Upper lobe of left lung (tissue), 6 donors: ENCODE data around the gene GLO1. TPM values are rescaled to one million over a fixed set of nuclear protein-coding genes. Genes with fewer than 3 reads are reported as not detected.
"Not testable (repeated sequence)": the region's sequence is repeated elsewhere in the genome, so short reads cannot be mapped to it uniquely, and the experiment has no call there.

Experiments used
- ATAC-seq, 2 donors: fragments of 200-7000 bp; cut with Tn5 transposase; one replicate each; pipeline ENCODE4 v1.9.1; 2022; ENCODE audit warnings: mild to moderate bottlenecking in 2 of 2, moderate library complexity in 2 of 2; ENCODE audit not compliant: low FRiP score in 2 of 2
- DNase-seq, 2 donors: peaks; one replicate each; pipeline ENCODE4 v3.0.0-alpha.2; 2019 to 2020
- H3K27ac ChIP-seq, 4 donors: fragments of 200-600 bp; sonication (generic); one replicate each; pipeline ENCODE4 v1.5.1; 2016 to 2019
- H3K27me3 ChIP-seq, 4 donors: fragments of 200-600 bp; sonication (generic); one replicate each; pipeline ENCODE4 v1.5.1; 2017 to 2019
- H3K36me3 ChIP-seq, 4 donors: fragments of 200-600 bp; sonication (generic); one replicate each; pipeline ENCODE4 v1.5.1; 2016 to 2019
- H3K4me1 ChIP-seq, 4 donors: fragments of 200-600 bp; sonication (generic); one replicate each; pipeline ENCODE4 v1.5.1; 2018 to 2019
- H3K4me3 ChIP-seq, 4 donors: fragments of 200-600 bp; sonication (generic); one replicate each; pipeline ENCODE4 v1.5.1; 2017 to 2019; ENCODE audit warnings: mild to moderate bottlenecking in 2 of 4, moderate library complexity in 1 of 4
- H3K9me3 ChIP-seq, 4 donors: fragments of 200-600 bp; sonication (generic); one replicate each; pipeline ENCODE4 v1.5.1; 2018 to 2019
- CTCF ChIP-seq, 6 experiments: fragments of 450-650 bp in 4 of 6; fragments of 200-600 bp in 2 of 6; sonication (generic) in 2 of 6; IDR thresholded peaks; one replicate each; pipeline ENCODE4 v1.5.1; 2016 to 2019; ENCODE audit warnings: antibody characterized with exemption in 6 of 6
- EP300 ChIP-seq, 4 donors: sonication (generic); formaldehyde crosslinking; IDR thresholded peaks; one replicate each; pipeline ENCODE4 v1.5.1; 2017; ENCODE audit warnings: antibody characterized with exemption in 4 of 4, control low read depth in 2 of 4
- POLR2A ChIP-seq, 4 donors: fragments of 450-650 bp; IDR thresholded peaks; one replicate each; pipeline ENCODE4 v1.5.1; 2016 to 2017; ENCODE audit warnings: antibody characterized with exemption in 4 of 4, mild to moderate bottlenecking in 2 of 4
- POLR2AphosphoS5 ChIP-seq, 2 donors: sonication (generic); formaldehyde crosslinking; IDR thresholded peaks; one replicate each; pipeline ENCODE4 v1.5.1; 2017; ENCODE audit warnings: antibody characterized with exemption in 2 of 2
- WGBS, 2 donors: methylation state at CpG; one replicate each; pipeline ENCODE4 v1.1.5; 2017 to 2018; 5-methylcytosine and 5-hydroxymethylcytosine counted together
- total RNA-seq, 6 donors: library from RNA; depleted of rRNA in 4 of 6; stranded (reverse); fragments of >200 nt in 4 of 6; gene quantifications; one replicate each; pipeline versions ENCODE4 v1.1.0 to v1.2.1, GENCODE V29; 2016 to 2021
- donor health status: DM: no; HTN: no; CAD: no; lungs with moderate emphysema.
- donor health status: DM: no; HTN: yes; CAD: no; lungs with severe emphysema.

Gene GLO1
- total RNA-seq, 6 donors from 2014 or later = 25.1 to 111 (median 74.6) TPM

GRCh38 chr6:38703949-38704590, 1.1 kb upstream of the GLO1 start:
- Histone ChIP-seq H3K9me3 (peaks cover 0 to 10% (median under 1%) of the 10 kb centered on the region in 4 donors), H3K4me1 (peaks cover 3 to 11% (median 9%) of the 10 kb centered on the region in 4 donors), H3K4me3 (no peak overlapping the region), H3K36me3 (peaks cover 0 to 3% (median 0%) of the 10 kb centered on the region in 4 donors), H3K27ac (no peak overlapping the region), H3K27me3 (no peaks in the 10 kb centered on the region)
- DNase-seq = no peak
- WGBS, 2 donors = 82 to 87% methylated on average over 5 of the region's 5 CpGs
- no peak for TF ChIP-seq CTCF (IDR thresholded peaks at IDR 0.05)
- no peak for TF ChIP-seq POLR2AphosphoS5 (IDR thresholded peaks at IDR 0.05)
- TF ChIP-seq POLR2A (IDR thresholded peaks at IDR 0.05) = no peak
- TF ChIP-seq EP300 (IDR thresholded peaks at IDR 0.05) = no peak
- ATAC-seq = no peak

- DNase-seq (no peak), ATAC-seq (no peak)
- peak overlapping the region in 1 of 4 donors; percentile 91 for H3K4me3 ChIP-seq
- no peaks in the 10 kb centered on the region for H3K27me3 ChIP-seq
- H3K27ac ChIP-seq = no peak overlapping the region
- WGBS, 2 donors = 89 to 97% methylated on average over 3 of the region's 3 CpGs
- peaks cover 3 to 11% (median 8%) of the 10 kb centered on the region in 4 donors for H3K4me1 ChIP-seq
- TF ChIP-seq EP300 (IDR thresholded peaks at IDR 0.05) (no peak), CTCF (IDR thresholded peaks at IDR 0.05) (no peak), POLR2AphosphoS5 (IDR thresholded peaks at IDR 0.05) (no peak), POLR2A (IDR thresholded peaks at IDR 0.05) (no peak)
- peaks cover 0 to 10% (median under 1%) of the 10 kb centered on the region in 4 donors for H3K9me3 ChIP-seq
- H3K36me3 ChIP-seq = peaks cover 0 to 3% (median 0%) of the 10 kb centered on the region in 4 donors
Measured at GRCh38 chr6:38701551-38701950, 1.4 kb downstream of the GLO1 start.

- 93 to 95% methylated on average over 3 of the region's 3 CpGs for WGBS, 2 donors
- H3K27me3 ChIP-seq, ATAC-seq, H3K27ac ChIP-seq, DNase-seq, H3K4me3 ChIP-seq, H3K9me3 ChIP-seq, H3K36me3 ChIP-seq: not testable (repeated sequence)
- peaks cover 3 to 11% (median 8%) of the 10 kb centered on the region in 4 donors for H3K4me1 ChIP-seq
Measured at GRCh38 chr6:38699702-38700101, 3.2 kb downstream of the GLO1 start.

- 87 to 92% methylated on average over 3 of the region's 3 CpGs for WGBS, 2 donors
- Histone ChIP-seq H3K4me1 (peaks cover 3 to 7% (median 4%) of the 10 kb centered on the region in 4 donors), H3K9me3 (peaks cover 0 to 10% (median under 1%) of the 10 kb centered on the region in 4 donors), H3K27ac (no peak overlapping the region), H3K36me3 (peaks cover 0 to 3% (median 0%) of the 10 kb centered on the region in 4 donors), H3K27me3 (no peaks in the 10 kb centered on the region), H3K4me3 (no peak overlapping the region)
- TF ChIP-seq EP300 (IDR thresholded peaks at IDR 0.05) (no peak), POLR2A (IDR thresholded peaks at IDR 0.05) (no peak), CTCF (IDR thresholded peaks at IDR 0.05) (no peak), POLR2AphosphoS5 (IDR thresholded peaks at IDR 0.05) (no peak)
- DNase-seq = no peak
- no peak for ATAC-seq
Measured at GRCh38 chr6:38697846-38698245, 5.1 kb downstream of the GLO1 start.

GRCh38 chr6:38696345-38696744, 6.6 kb downstream of the GLO1 start:
- Histone ChIP-seq H3K4me1 (peaks cover 0 to 4% (median 0%) of the 10 kb centered on the region in 4 donors), H3K27ac (no peak overlapping the region), H3K9me3 (peaks cover 0 to 10% (median under 1%) of the 10 kb centered on the region in 4 donors), H3K4me3 (no peak overlapping the region), H3K27me3 (no peaks in the 10 kb centered on the region), H3K36me3 (peaks cover 0 to 3% (median 0%) of the 10 kb centered on the region in 4 donors)
- ATAC-seq = no peak
- DNase-seq = no peak
- TF ChIP-seq EP300 (IDR thresholded peaks at IDR 0.05) = no peak
- TF ChIP-seq CTCF (IDR thresholded peaks at IDR 0.05) = no peak
- TF ChIP-seq POLR2AphosphoS5 (IDR thresholded peaks at IDR 0.05) = no peak
- no peak for TF ChIP-seq POLR2A (IDR thresholded peaks at IDR 0.05)
